GM19324 (cell line): Measurements from ENCODE around the gene PSRC1.
"Not testable (repeated sequence)": the region's sequence is repeated elsewhere in the genome, so short reads cannot be mapped to it uniquely, and the experiment has no call there.

Experiments
- ATAC-seq: cut with Tn5 transposase; IDR thresholded peaks from one replicate; pipeline ENCODE4 v1.9.1; 2021; ENCODE audit warnings: mild to moderate bottlenecking, moderate library complexity; ENCODE audit not compliant: unreplicated experiment, low FRiP score

PSRC1 gene

DNA sequence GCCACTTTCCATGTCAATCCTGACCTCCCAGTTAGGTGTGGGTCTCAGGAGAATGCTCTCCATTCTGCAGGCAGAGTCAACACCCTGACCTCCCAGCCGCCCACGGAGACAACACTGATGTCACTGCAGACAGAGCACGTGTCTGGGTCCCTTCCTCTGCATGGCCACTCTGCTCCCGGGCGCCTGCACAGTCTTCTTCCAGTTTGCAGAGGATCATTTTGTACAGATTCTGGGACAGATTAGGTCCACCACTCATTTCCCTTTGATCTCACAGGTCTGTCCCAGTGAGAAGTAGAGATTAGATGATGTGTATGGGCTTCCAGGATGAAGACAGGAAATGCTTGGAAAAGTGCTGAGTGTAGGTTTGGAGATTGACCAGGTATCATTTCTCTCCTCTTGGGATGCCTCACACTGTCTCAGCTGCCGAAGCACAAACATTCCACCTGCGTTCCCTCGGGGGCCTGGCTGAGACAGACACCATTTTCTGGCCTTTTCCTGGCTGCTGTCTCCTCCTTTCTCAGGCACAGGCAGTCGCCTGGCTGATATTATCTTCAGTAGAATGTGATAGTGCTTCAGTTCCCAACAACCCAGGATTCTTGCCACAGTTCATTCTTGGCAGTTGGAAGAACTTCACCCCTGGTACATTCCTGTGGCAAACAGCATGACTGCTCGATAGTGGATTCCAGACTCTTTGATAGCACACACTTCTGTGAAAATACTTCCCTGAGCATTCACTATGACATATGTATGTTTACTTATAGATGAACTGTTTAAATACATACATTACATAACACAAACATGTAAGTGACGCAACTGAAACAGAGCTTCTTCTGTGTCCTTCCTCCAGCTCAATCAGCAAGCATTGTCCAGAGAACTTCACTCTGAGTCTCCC, 16.0 kb upstream of the PSRC1 start:
- no peak for ATAC-seq

- no peak for ATAC-seq
Measured at GRCh38 chr1:109296782-109297181, 13.8 kb upstream of the PSRC1 start.

GRCh38 chr1:109295712-109296415, 12.9 kb upstream of the PSRC1 start:
- ATAC-seq, result no peak

GRCh38 chr1:109294481-109294880, 11.5 kb upstream of the PSRC1 start:
- no peak for ATAC-seq

DNA sequence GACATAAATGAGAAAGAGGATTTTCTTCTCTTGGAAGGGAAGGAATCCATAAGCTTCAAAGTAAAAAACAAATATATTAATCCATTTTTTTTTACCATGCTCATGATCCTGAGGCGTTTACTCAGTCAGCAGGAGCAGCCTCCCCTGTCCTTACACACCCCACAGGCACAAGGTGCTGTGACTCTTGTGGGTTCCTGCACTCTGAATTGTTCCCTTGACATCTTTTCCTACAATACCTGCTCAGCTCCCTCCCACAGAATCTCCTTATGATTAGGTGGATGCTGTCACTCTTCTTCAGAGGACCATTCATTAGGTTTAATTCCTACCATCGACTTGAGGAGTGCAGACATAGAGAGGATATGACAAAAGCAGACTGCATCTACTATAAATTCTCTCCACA, 10.1 kb upstream of the PSRC1 start:
- no peak for ATAC-seq

DNA sequence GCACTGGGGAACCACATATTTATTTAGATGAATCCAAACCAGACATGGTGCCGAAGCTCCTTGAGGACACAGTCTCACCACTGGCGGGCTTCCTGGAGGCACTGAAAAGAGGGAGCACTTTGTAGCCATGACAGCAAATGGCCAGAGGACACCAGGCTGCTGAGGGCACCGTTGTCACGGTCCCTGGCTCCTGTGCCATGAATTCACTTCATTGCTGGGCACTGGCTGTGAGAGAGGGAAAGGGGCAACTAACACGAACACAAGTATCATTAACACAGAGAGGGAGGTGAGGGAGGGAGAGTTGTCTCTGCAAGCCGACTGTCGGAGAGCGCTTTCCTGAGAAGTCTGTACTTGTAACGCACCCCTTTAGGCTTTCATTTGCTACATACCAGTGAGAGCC, 9.4 kb upstream of the PSRC1 start:
- ATAC-seq, result no peak

GRCh38 chr1:109290998-109291397, 8.1 kb upstream of the PSRC1 start:
- no peak for ATAC-seq

GRCh38 chr1:109290137-109290536, 7.2 kb upstream of the PSRC1 start:
- ATAC-seq, result no peak

- ATAC-seq, result not testable (repeated sequence)
Measured at GRCh38 chr1:109286762-109287161, 3.8 kb upstream of the PSRC1 start.

GRCh38 chr1:109283748-109284600, 1.0 kb upstream of the PSRC1 start:
- ATAC-seq, result no peak

- ATAC-seq, result no peak
Measured at GRCh38 chr1:109282497-109282951, 421 bp downstream of the PSRC1 start.

- ATAC-seq, result no peak
Measured at GRCh38 chr1:109281680-109282496, 1.1 kb downstream of the PSRC1 start.

DNA sequence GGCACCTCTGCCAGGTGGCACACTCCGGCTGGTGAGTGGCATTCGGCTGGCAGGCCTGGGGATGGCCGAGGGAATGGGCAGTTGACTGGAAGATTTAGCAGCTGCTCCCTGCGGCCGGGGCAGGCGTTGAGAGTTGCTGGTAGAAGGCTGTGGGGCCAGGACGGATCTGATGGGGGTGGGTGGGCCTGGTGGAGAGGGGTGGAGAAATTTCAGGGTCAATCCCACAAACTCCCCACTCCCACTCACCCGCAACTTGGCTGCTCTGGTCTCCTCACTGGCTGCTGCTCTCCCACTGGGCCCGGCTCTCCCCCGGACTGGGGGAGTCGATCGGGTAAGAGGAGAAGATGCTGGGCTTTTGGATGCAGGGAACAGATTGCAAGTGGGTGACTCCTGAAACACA, 2.1 kb downstream of the PSRC1 start:
- ATAC-seq, result no peak

DNA sequence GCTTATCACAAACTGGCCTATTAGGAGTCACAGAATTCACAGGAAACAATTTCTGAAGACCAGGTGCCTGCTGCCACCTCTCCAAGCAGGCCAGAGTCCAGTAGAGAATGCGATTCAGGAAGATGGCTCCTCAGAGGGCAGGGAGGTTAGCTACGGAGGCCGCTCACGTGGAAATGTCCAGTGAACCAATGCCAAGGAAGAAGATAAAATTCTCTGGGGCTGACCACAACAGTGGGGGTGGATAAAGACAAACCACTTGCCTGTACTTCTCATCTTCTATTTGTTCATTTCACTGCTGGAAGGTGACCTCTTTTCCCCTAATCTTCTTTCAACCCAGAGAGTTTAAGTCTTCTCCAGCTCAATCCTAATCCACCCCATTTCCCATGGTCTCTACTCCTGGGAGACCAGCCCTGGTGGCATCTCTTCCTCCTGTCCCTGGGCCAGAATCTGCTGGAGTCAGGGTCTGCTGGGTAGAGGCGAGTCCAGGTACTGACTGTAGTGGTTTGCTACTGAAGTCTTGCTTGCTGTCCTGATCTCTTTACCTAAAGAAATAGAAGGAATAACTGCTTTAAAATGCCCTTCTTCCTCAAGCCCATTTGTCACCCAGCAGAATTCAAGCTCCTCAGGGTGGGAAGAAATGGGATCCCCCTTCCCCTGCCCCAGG, 3.2 kb downstream of the PSRC1 start:
- ATAC-seq, result no peak

GRCh38 chr1:109277434-109278204, 5.3 kb downstream of the PSRC1 start:
- no peak for ATAC-seq

DNA sequence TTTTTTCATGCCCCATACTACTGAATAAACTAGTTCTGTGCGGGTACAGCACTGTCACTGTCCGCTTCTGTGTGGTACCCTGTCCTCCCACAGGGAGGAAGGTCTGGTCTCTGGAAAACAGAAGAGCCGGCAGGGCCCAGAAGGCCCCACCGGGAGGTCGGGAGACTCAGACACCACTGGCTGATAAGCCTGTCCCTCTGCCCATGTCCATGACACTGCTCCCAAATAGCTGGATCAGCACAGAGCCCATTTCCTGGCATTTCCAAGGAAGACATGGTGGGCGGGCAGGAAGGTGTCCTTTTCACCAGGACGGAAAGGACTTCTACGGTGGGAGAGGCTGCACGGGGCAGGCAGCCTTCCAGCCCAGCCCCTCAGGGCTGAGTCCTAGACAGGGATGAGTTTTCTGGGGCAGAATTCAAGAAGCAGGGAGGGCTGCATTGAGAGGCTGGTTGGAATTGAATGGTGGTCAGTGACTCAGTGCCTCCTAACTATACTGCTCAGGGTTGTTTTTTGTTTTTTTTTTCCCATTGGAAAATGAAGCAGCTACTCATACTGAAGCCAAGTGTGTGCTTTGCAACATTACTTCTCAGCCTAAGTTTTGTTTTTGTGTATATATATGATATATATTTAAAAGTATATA, 7.1 kb downstream of the PSRC1 start:
- ATAC-seq, result no peak

DNA sequence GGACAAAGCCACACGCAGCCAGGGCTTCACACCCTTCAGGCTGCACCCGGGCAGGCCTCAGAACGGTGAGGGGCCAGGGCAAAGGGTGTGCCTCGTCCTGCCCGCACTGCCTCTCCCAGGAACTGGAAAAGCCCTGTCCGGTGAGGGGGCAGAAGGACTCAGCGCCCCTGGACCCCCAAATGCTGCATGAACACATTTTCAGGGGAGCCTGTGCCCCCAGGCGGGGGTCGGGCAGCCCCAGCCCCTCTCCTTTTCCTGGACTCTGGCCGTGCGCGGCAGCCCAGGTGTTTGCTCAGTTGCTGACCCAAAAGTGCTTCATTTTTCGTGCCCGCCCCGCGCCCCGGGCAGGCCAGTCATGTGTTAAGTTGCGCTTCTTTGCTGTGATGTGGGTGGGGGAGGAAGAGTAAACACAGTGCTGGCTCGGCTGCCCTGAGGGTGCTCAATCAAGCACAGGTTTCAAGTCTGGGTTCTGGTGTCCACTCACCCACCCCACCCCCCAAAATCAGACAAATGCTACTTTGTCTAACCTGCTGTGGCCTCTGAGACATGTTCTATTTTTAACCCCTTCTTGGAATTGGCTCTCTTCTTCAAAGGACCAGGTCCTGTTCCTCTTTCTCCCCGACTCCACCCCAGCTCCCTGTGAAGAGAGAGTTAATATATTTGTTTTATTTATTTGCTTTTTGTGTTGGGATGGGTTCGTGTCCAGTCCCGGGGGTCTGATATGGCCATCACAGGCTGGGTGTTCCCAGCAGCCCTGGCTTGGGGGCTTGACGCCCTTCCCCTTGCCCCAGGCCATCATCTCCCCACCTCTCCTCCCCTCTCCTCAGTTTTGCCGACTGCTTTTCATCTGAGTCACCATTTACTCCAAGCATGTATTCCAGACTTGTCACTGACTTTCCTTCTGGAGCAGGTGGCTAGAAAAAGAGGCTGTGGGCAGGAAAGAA, 8.1 kb downstream of the PSRC1 start:
- ATAC-seq, result no peak
